ENCODE results near the gene OR9A4. TPM values are rescaled to one million over a fixed set of nuclear protein-coding genes. Genes with fewer than 3 reads are reported as not detected.

Gene OR9A4
- total RNA-seq, 1 donor: not detected

GRCh38 chr7:141943846-141944245 is 27.6 kb downstream of the OR9A4 start:
- H3K27me3 ChIP-seq (ENCODE audit: insufficient read depth, low read length): no peaks in the 10 kb centered on the region
- H3K4me2 ChIP-seq (ENCODE audit: insufficient read depth, low read length): no peak overlapping the region
- no peak overlapping the region for H2AFZ ChIP-seq (ENCODE audit: low read length)
- H3K9me3 ChIP-seq (ENCODE audit: low read depth, low read length): no peaks in the 10 kb centered on the region
- H3K79me2 ChIP-seq (ENCODE audit: insufficient read depth, low read length): no peaks in the 10 kb centered on the region
- no peak overlapping the region for H3K4me3 ChIP-seq (ENCODE audit: insufficient read depth, low read length)
- no peak overlapping the region for H3K27ac ChIP-seq (ENCODE audit: low read depth, low read length)
- DNase-seq (ENCODE audit: insufficient read length, low spot score, missing footprints): no peak
- no peak for TF ChIP-seq CTCF (IDR thresholded peaks at IDR 0.05; ENCODE audit: extremely low read depth, low read depth, low read length)
- no peaks in the 10 kb centered on the region for H3K36me3 ChIP-seq (ENCODE audit: insufficient read depth, low read length)
- H3K4me1 ChIP-seq (ENCODE audit: insufficient read depth, low read length): no peaks in the 10 kb centered on the region
- no peaks in the 10 kb centered on the region for H4K20me1 ChIP-seq (ENCODE audit: insufficient read depth, low read length)

GRCh38 chr7:141944811-141945210 is 28.6 kb downstream of the OR9A4 start:
- no peak for DNase-seq (ENCODE audit: insufficient read length, low spot score, missing footprints)
- Histone ChIP-seq H3K36me3 (ENCODE audit: insufficient read depth, low read length) (no peaks in the 10 kb centered on the region), H3K4me1 (ENCODE audit: insufficient read depth, low read length) (no peaks in the 10 kb centered on the region), H4K20me1 (ENCODE audit: insufficient read depth, low read length) (no peaks in the 10 kb centered on the region), H3K4me3 (ENCODE audit: insufficient read depth, low read length) (no peak overlapping the region), H3K9me3 (ENCODE audit: low read depth, low read length) (no peaks in the 10 kb centered on the region), H3K79me2 (ENCODE audit: insufficient read depth, low read length) (no peaks in the 10 kb centered on the region), H3K27me3 (ENCODE audit: insufficient read depth, low read length) (no peaks in the 10 kb centered on the region), H2AFZ (ENCODE audit: low read length) (no peak overlapping the region), H3K4me2 (ENCODE audit: insufficient read depth, low read length) (no peak overlapping the region), H3K27ac (ENCODE audit: low read depth, low read length) (no peak overlapping the region)
- no peak for TF ChIP-seq CTCF (IDR thresholded peaks at IDR 0.05; ENCODE audit: extremely low read depth, low read depth, low read length)

- Histone ChIP-seq H3K9me3 (ENCODE audit: low read depth, low read length) (no peaks in the 10 kb centered on the region), H3K27me3 (ENCODE audit: insufficient read depth, low read length) (no peaks in the 10 kb centered on the region), H4K20me1 (ENCODE audit: insufficient read depth, low read length) (no peaks in the 10 kb centered on the region), H3K27ac (ENCODE audit: low read depth, low read length) (no peak overlapping the region), H3K4me3 (ENCODE audit: insufficient read depth, low read length) (no peak overlapping the region), H3K79me2 (ENCODE audit: insufficient read depth, low read length) (no peaks in the 10 kb centered on the region), H3K36me3 (ENCODE audit: insufficient read depth, low read length) (no peaks in the 10 kb centered on the region), H3K4me2 (ENCODE audit: insufficient read depth, low read length) (no peak overlapping the region), H3K4me1 (ENCODE audit: insufficient read depth, low read length) (no peaks in the 10 kb centered on the region), H2AFZ (ENCODE audit: low read length) (no peak overlapping the region)
- DNase-seq (ENCODE audit: insufficient read length, low spot score, missing footprints): no peak
- no peak for TF ChIP-seq CTCF (IDR thresholded peaks at IDR 0.05; ENCODE audit: extremely low read depth, low read depth, low read length)
Observed at GRCh38 chr7:141945356-141945755, 29.2 kb downstream of the OR9A4 start.

GRCh38 chr7:141946796-141947195 is 30.6 kb downstream of the OR9A4 start, which contains the start of gene CLEC5A:
CLEC5A (minus strand) TSS chr7:141946974; CDS start chr7:141946292, 682 bp downstream.
- H2AFZ ChIP-seq (ENCODE audit: low read length): no peak within 1 kb of the TSS
- no peak within 1 kb of the TSS for H3K4me2 ChIP-seq (ENCODE audit: insufficient read depth, low read length)
- no peaks in the 10 kb centered on the region for H4K20me1 ChIP-seq (ENCODE audit: insufficient read depth, low read length)
- no peaks in the 10 kb centered on the region for H3K9me3 ChIP-seq (ENCODE audit: low read depth, low read length)
- H3K36me3 ChIP-seq (ENCODE audit: insufficient read depth, low read length): no peaks in the 10 kb centered on the region
- H3K4me1 ChIP-seq (ENCODE audit: insufficient read depth, low read length): no peaks in the 10 kb centered on the region
- H3K27ac ChIP-seq (ENCODE audit: low read depth, low read length): no peak within 1 kb of the TSS
- no peaks in the 10 kb centered on the region for H3K79me2 ChIP-seq (ENCODE audit: insufficient read depth, low read length)
- DNase-seq (ENCODE audit: insufficient read length, low spot score, missing footprints): no peak
- H3K27me3 ChIP-seq (ENCODE audit: insufficient read depth, low read length): no peaks in the 10 kb centered on the region
- H3K4me3 ChIP-seq (ENCODE audit: insufficient read depth, low read length): no peak within 1 kb of the TSS
- TF ChIP-seq CTCF (IDR thresholded peaks at IDR 0.05; ENCODE audit: extremely low read depth, low read depth, low read length): no peak
